Measurements from ENCODE around the gene LHPP.
"Not testable (repeated sequence)": the region's sequence is repeated elsewhere in the genome, so short reads cannot be mapped to it uniquely, and the experiment has no call there.

LHPP gene

GRCh38 chr10:124586142-124586541 is 124.5 kb downstream of the LHPP start:
- no peak for TF ChIP-seq CTCF (IDR thresholded peaks at IDR 0.05; ENCODE audit: insufficient read depth, low read depth, low read length, missing control alignments)
- no peak overlapping the region for H3K4me3 ChIP-seq (ENCODE audit: low read length)
- no peak for DNase-seq (ENCODE audit: low read depth)

DNA sequence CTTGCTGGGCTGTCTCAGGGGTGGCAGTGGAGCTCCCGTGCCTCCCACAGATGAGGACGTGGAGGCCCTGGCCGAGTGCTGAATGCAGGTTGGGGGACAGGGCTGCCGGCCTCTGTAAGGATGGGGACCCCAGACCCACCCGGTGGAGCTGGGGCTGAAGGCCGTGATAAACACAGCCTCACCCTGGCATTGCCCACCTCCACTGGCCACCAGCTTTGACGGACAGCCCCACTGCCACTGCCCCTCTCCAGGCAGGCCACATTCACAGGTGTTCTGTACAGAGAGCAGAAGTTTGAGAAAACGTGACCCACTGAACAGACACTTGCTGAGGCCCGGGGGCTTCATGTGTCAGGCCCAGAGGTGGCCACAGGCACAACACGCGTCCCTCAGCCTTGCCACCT is 126.2 kb downstream of the LHPP start:
- no peak for TF ChIP-seq CTCF (IDR thresholded peaks at IDR 0.05; ENCODE audit: insufficient read depth, low read depth, low read length, missing control alignments)
- DNase-seq (ENCODE audit: low read depth), result no peak
- no peak overlapping the region for H3K4me3 ChIP-seq (ENCODE audit: low read length)

DNA sequence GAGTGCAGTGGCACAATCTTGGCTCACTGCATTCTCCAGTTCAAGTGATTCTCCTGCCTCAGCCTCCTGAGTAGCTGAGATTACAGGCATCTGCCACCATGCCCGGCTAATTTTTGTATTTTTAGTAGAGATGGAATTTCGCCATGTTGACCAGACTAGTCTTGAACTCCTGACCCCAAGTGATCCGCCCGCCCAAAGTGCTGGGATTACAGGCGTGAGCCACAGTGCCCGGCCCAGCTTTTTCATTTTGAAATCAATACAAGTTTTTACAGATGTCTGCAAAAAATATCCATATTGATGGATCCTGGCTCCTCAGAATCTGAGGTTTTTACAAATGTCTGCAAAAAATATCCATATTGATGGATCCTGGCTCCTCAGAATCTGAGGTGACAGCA is 126.7 kb downstream of the LHPP start:
- H3K4me3 ChIP-seq (ENCODE audit: low read length), result not testable (repeated sequence)

DNA sequence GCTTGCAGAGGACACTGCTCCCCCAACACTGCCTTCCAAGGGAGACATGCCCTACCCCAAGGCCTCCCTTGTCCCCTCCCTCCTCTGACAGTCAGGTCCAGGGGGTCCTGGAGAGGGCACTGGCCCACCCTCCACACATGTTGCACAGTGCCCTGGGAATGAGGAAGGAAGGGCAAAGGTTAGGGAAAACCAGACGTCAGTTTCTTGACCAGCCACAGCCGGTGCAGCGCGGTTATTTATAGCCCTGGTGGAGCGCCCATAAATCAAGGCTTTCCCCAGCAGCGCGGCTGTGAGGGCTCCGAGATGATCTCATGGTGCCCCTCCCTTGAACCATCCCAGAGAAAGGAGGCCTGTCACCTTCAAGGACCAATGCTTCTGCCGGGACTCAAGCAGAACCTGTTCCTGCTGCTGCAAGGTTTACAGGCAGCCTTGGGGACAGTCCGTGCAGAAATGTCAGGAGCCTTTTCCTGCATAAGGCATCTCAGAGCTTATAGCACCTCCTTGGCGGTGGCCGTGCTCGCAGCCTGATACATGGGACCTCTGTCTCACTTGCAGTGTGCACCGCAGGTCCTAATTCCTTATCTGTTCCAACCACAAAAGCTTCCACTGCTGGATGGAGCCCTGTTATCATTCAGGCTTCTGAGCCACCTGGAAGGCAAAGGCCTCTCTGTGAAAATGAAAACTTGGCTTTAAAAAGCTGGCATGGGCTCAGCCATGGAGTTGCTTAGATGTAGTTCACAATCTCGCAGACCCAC is 127.3 kb downstream of the LHPP start:
- peak; percentile 24 for DNase-seq (ENCODE audit: low read depth)
- TF ChIP-seq CTCF (IDR thresholded peaks at IDR 0.05; ENCODE audit: insufficient read depth, low read depth, low read length, missing control alignments), result no peak
- H3K4me3 ChIP-seq (ENCODE audit: low read length), result no peak overlapping the region

More for the DNA sequence above, 126.7 kb downstream of the LHPP start:
- not testable (repeated sequence) for DNase-seq (ENCODE audit: low read depth)

DNA sequence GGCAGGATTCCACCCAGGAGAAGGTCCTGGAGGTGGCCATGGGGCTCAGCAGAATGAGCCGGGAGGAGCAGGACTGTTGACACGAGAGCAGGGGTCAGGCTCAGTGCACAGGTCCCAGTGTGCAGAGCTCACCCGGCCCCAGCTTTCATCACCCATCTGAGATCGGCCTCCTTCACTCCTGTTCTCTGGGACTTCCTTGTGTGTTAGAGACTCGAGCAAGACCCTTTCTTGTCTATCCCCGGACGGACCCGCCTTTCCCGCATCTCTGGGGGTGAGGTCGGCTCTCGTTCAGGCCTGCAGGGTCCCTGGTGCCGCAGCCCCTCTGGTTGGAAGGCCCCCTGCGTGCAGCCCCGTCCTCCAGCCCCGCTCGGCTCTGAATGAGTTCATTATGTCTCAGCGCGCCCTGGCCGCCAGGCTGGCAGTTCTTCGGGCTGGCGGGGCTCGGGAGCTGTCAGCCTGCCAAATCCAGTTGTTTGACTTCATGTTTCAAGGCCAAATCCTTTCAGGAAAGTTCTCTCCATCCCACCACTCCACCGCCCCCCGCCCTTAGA is 127.9 kb downstream of the LHPP start:
- H3K4me3 ChIP-seq (ENCODE audit: low read length), result no peak overlapping the region
- TF ChIP-seq CTCF (IDR thresholded peaks at IDR 0.05; ENCODE audit: insufficient read depth, low read depth, low read length, missing control alignments), result no peak
- DNase-seq (ENCODE audit: low read depth), result peak; percentile 49

- no peak overlapping the region for H3K4me3 ChIP-seq (ENCODE audit: low read length)
- peak; percentile 35 for DNase-seq (ENCODE audit: low read depth)
- TF ChIP-seq CTCF (IDR thresholded peaks at IDR 0.05; ENCODE audit: insufficient read depth, low read depth, low read length, missing control alignments), result peak; percentile 32
Measured at GRCh38 chr10:124590216-124591122, 128.8 kb downstream of the LHPP start.

DNA sequence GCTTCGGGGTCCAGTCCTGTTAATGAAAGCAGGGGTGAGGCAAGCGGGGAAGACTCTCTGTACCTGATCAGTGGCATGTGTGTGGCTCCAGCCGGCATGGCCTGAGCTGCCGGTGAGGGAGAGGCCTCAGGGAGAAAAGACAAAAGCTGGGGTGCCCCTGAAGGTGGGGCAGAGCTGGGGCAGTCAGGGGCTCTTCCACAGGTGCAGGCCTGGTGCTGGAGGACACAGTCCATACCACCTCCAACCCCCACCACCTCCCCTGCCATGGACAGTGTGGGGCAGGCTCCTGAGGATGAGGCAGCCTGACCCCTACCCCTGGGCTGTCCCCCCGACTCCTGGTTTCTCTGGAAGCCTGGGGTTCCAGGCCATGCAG is 129.5 kb downstream of the LHPP start:
- no peak for DNase-seq (ENCODE audit: low read depth)
- TF ChIP-seq CTCF (IDR thresholded peaks at IDR 0.05; ENCODE audit: insufficient read depth, low read depth, low read length, missing control alignments), result no peak
- no peak overlapping the region for H3K4me3 ChIP-seq (ENCODE audit: low read length)
